Activated CD4-positive, alpha-beta T cell treated with anti-CD3 and anti-CD28 coated beads, Interleukin-2, amount 10 ng/mL, durations not matched to agents 7 days and 5 days (primary cell): ENCODE data around the gene CCNY. TPM values are rescaled to one million over a fixed set of nuclear protein-coding genes. Genes with fewer than 3 reads are reported as not detected.

ENCODE experiments used
- CTCF ChIA-PET: fragments of 350-600 bp; sonication (Branson Sonifier 250); formaldehyde crosslinking; loops from one replicate; lab custom pipeline; 2021; ENCODE audit warnings: antibody characterized with exemption; lab: Charles Lee
- POLR2A ChIA-PET: fragments of 350-600 bp; sonication (Branson Sonifier 250); formaldehyde crosslinking; loops from one replicate; lab custom pipeline; 2021; ENCODE audit warnings: antibody characterized with exemption; lab: Charles Lee
- DNase-seq: peaks from one replicate; pipeline ENCODE4 v3.0.0-alpha.2; 2020
- H3K27ac Mint-ChIP-seq: one replicate; pipeline ENCODE4 v1.8.0; 2021; ENCODE audit warnings: mild to moderate bottlenecking, moderate library complexity, mixed read lengths
- H3K27me3 Mint-ChIP-seq: one replicate; pipeline ENCODE4 v1.8.0; 2021; ENCODE audit warnings: mixed read lengths
- H3K36me3 Mint-ChIP-seq: one replicate; pipeline ENCODE4 v1.8.0; 2021; ENCODE audit warnings: low read depth, mixed read lengths
- H3K4me1 Mint-ChIP-seq: one replicate; pipeline ENCODE4 v1.8.0; 2021; ENCODE audit warnings: mixed read lengths
- H3K4me3 Mint-ChIP-seq: one replicate; pipeline ENCODE4 v1.8.0; 2021; ENCODE audit warnings: mild to moderate bottlenecking, moderate library complexity, mixed read lengths
- H3K9me3 Mint-ChIP-seq: one replicate; pipeline ENCODE4 v1.8.0; 2021; ENCODE audit warnings: mixed read lengths
- total RNA-seq, 2 experiments: library from RNA; stranded (reverse); gene quantifications; one replicate each; pipeline ENCODE4 v1.2.3, GENCODE V29; 2021

Gene CCNY
- total RNA-seq, 2 experiments from 2014 or later = 67.4 to 76.4 TPM

DNA sequence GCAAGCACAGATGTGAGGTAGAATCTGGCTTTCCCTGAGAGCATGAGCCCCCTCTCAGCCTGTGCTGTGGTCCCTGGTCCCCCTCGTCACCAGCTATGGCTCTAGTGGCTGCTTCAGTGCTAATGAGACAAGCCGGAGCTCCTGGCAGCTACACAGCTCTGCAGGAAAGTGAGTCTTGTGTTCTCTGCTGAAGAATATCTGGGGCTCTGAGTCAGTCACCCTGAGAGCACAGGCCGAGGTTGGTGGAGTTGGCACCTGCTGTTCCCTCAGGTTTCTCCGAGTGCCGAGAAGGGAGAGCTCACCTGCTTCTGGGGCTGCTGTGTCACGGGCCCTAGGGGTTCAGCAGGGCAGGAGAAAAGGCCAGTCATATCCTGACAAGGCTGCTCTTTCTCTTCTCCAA, 231.6 kb downstream of the CCNY start:
- Mint-ChIP-seq H3K27me3 (no peaks in the 10 kb centered on the region), H3K27ac (peak overlapping the region; percentile 9), H3K9me3 (no peaks in the 10 kb centered on the region), H3K4me1 (peaks cover 11% of the 10 kb centered on the region), H3K36me3 (peaks cover 23% of the 10 kb centered on the region), H3K4me3 (no peak overlapping the region)
- ChIA-PET CTCF (interaction anchor here (1.4 kb wide), 1 partner anchor 11 kb away, joined by 3 read pairs; no protein-coding TSS in a partner anchor), POLR2A (no interaction called here)
- DNase-seq = no peak

DNA sequence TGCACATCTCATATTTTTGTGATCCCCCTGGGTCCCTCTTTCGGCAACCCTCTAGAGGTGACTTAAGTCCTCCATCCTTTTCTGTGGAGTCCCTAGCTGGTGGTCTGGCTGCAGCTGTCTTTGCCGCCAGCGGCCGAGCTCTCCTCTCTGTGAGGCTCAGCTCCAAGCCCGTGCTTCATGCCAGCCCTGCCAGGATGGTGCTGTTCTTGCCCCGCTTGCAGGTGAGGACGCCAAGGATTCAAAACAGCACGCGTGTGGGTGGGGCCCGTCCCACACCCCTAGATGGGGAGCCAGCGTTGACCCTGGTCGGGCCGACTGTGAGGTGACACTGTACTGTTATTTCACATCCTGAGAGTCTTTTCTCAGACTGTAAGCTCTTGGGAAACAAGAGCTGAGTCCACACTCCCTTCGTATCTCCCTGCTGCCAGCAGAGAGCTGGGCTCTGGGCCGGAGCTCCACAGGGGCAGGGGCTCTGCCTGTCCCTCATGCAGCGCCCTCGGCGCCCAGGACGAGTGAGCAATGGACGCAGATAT, 232.2 kb downstream of the CCNY start:
- no peaks in the 10 kb centered on the region for H3K9me3 Mint-ChIP-seq
- no peaks in the 10 kb centered on the region for H3K27me3 Mint-ChIP-seq
- H3K36me3 Mint-ChIP-seq = peaks cover 20% of the 10 kb centered on the region
- H3K4me1 Mint-ChIP-seq = peaks cover 8% of the 10 kb centered on the region
- H3K4me3 Mint-ChIP-seq = no peak overlapping the region
- ChIA-PET POLR2A (no interaction called here), CTCF (interaction anchor here (1.4 kb wide), 2 partner anchors 11 to 13 kb away, joined by 3 to 5 read pairs; no protein-coding TSS in a partner anchor)
- DNase-seq = no peak
- no peak overlapping the region for H3K27ac Mint-ChIP-seq

DNA sequence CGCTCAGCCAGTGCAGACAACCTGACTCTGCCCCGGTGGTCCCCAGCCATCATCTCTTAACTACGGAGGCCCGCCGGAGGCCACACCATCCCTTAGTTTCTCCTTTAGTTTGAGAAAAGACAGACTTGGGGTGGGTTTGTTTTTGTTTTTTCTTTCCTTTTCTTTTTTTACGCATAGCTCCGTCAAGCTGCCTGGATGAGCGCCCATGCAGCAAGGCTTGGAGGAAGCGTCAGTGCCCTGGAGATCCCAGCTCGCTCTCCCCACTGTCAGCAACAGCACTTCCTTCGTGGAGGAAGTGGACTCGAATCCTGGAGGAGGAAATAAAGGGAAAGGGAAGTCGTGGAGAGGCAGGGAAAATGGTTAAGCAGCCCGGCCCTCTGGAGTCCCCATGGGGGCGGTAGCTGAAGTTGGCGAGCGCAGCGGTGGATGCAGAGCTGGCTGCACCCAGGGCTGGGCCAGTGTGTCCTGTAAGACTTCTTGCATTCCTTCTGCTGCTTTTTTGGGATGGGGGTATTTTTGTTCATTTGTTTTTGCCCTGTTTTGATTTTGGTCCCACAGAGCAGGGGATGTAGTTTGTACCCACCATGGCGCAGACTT, 232.9 kb downstream of the CCNY start:
- Mint-ChIP-seq H3K4me1 (peaks cover 7% of the 10 kb centered on the region), H3K27me3 (no peaks in the 10 kb centered on the region), H3K4me3 (no peak overlapping the region), H3K9me3 (no peaks in the 10 kb centered on the region), H3K36me3 (peaks cover 20% of the 10 kb centered on the region), H3K27ac (no peak overlapping the region)
- ChIA-PET CTCF (interaction anchor here (1.4 kb wide), 1 partner anchor 13 kb away, joined by 5 read pairs; no protein-coding TSS in a partner anchor), POLR2A (no interaction called here)
- no peak for DNase-seq

DNA sequence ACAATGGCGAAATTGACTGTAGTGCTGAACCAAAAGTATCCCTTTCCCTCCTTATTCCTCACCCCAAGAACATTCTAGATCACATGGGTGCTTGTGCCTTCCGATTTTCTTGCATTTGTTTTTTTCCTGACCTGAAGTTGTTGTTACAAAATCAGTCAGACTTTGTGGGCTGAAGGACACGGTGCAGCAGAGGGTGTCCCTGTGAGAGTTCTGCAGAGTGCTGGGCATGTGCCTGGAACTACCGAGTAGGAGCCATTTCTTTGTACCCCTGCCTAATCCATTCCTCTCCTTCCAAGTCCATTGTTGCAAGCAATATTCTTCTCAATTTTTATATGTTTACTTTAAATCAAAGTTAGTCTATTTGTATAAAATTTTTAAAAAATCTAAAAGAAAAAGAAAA, 233.5 kb downstream of the CCNY start:
- no peak overlapping the region for H3K4me3 Mint-ChIP-seq
- H3K27me3 Mint-ChIP-seq = no peaks in the 10 kb centered on the region
- no peak for DNase-seq
- H3K27ac Mint-ChIP-seq = no peak overlapping the region
- H3K4me1 Mint-ChIP-seq = peaks cover 3% of the 10 kb centered on the region
- ChIA-PET CTCF (no interaction called here), POLR2A (no interaction called here)
- H3K36me3 Mint-ChIP-seq = peaks cover 19% of the 10 kb centered on the region
- no peaks in the 10 kb centered on the region for H3K9me3 Mint-ChIP-seq

DNA sequence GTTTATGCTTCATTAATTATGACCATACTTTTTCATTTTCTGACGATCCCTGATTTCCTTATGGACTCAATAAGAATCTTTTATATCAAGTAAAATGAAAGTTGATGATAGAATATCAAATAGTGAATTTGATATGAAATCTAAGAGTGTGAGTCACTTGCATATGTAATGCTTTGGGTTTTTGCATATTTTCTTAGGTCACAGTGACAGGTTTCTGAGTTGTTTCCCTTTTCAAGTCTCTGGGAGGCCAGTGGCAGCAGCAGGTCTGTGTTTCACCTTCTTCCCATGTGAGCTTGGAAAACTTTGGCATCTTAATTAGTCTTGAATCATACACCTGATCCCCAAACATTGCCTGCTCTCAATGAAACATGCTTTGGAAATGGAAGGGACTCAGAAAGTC, 234.1 kb downstream of the CCNY start:
- Mint-ChIP-seq H3K4me1 (peaks cover 8% of the 10 kb centered on the region), H3K27me3 (no peaks in the 10 kb centered on the region), H3K36me3 (peaks cover 21% of the 10 kb centered on the region), H3K9me3 (peaks cover 2% of the 10 kb centered on the region), H3K4me3 (no peak overlapping the region), H3K27ac (no peak overlapping the region)
- no peak for DNase-seq
- CTCF ChIA-PET = no interaction called here
- POLR2A ChIA-PET = no interaction called here

DNA sequence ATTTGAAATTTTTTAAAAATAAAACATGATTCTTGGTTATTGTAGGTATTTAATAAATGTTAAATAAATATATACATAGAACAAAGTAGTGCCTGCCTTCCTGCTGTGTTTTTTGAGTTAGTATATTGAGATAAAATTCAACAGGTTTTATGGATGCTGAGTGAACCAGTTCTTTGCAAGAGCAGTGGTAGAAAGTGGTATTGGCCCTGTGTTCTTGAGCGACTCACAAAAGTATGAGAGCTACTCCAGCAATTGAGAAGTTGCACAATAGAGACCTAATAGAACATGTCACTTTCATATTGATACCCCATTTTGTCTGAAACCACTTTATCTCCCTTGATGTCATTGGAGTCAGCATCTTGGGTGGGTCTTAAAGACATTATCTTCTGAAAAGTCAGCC, 236.3 kb downstream of the CCNY start:
- Mint-ChIP-seq H3K27me3 (no peaks in the 10 kb centered on the region), H3K27ac (no peak overlapping the region), H3K36me3 (peaks cover 22% of the 10 kb centered on the region), H3K4me3 (no peak overlapping the region), H3K9me3 (peaks cover 3% of the 10 kb centered on the region), H3K4me1 (peaks cover 9% of the 10 kb centered on the region)
- ChIA-PET POLR2A (no interaction called here), CTCF (interaction anchor here (1.2 to 1.6 kb wide), 2 partner anchors 8 to 9 kb away, joined by 3 to 5 read pairs; no protein-coding TSS in a partner anchor)
- DNase-seq = no peak

DNA sequence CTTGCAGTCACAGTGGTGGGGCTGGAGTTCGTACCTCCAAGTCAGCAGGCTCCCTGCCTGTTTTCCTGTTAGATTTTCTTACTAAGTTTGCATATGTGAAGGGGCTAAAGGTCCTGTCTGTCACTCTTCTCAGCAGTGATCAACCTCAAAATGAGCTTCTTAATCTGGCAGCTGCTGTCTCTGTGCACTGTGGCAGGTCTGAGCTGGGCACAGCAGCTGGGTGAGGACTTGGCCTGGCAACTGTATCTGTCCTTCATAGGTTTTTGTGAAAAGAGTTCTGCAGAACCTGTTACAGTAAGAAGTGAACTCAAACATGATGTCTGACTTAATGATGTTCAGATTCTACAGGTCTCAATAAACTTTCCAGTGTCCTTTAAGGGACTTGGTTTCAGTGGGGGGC, 237.5 kb downstream of the CCNY start:
- Mint-ChIP-seq H3K9me3 (peaks cover 3% of the 10 kb centered on the region), H3K36me3 (peaks cover 22% of the 10 kb centered on the region), H3K27ac (no peak overlapping the region), H3K4me1 (peaks cover 9% of the 10 kb centered on the region), H3K27me3 (no peaks in the 10 kb centered on the region), H3K4me3 (no peak overlapping the region)
- DNase-seq = no peak
- ChIA-PET CTCF (interaction anchor here (1.2 to 1.6 kb wide), 2 partner anchors 9 to 11 kb away, joined by 3 to 5 read pairs; no protein-coding TSS in a partner anchor), POLR2A (no interaction called here)

DNA sequence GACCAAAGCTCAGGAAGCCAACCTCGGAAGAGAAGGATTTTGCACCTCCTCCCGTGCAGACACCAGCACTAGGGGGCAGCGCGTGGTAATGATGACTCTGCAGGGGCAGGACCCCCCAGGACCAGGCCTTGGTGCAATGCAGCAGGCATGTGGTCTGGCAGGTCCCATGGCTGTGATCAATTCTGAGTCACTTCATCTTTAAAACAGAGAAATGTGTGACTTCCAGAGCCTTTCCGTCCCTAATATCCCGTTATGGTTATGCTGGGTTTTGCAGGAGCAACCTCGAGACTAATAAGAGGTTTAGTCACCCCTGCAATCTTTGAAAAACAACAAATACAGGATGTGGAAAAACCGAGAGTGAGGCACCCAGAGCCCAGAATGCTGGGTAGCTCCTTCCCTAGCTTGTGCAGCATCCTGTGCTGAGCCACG, 238.6 kb downstream of the CCNY start:
- DNase-seq = no peak
- peaks cover 3% of the 10 kb centered on the region for H3K9me3 Mint-ChIP-seq
- ChIA-PET POLR2A (no interaction called here), CTCF (interaction anchor here (2.5 kb wide), 1 partner anchor 11 kb away, joined by 8 read pairs; no protein-coding TSS in a partner anchor)
- H3K36me3 Mint-ChIP-seq = peaks cover 13% of the 10 kb centered on the region
- H3K27ac Mint-ChIP-seq = no peak overlapping the region
- no peak overlapping the region for H3K4me3 Mint-ChIP-seq
- H3K4me1 Mint-ChIP-seq = peaks cover 9% of the 10 kb centered on the region
- H3K27me3 Mint-ChIP-seq = no peaks in the 10 kb centered on the region

DNA sequence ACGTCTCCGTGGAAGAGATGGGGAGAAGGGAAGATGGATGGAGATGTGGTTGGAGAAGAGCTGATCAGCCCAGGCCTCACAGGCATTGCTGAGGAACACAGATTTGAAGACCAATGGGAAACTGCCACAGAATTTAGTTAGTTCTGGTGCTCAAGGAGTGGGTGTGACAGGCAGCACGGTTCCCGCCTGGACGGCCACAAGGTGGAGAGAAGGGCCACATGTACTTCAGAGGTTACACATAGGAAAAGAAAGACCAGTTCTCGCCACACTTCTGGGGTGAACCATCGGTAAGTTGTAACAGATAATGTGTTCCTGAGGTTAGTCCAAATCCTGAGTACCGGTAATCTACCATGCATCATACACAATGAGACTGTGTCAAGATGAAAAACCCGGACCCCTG, 239.3 kb downstream of the CCNY start:
- Mint-ChIP-seq H3K27ac (no peak overlapping the region), H3K36me3 (peaks cover 13% of the 10 kb centered on the region)

DNA sequence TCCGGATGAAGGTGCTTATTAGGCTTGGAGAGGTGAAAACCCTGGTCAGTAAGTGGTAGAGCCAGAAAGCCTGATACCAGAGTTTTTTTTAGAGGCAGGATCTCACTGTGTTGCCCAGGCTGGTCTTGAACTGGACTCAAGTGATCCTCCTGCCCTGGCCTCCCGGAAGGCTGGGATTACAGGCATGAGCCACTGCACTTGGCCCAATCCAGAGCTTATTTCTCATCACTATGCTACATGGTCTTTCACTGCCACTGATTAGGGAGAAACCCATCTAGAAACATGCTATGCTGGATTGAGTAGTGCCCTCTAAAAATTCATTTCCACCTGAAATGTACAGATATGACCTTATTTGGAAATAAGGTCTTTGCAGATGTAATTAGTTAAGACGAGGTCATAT, 240.4 kb downstream of the CCNY start:
- POLR2A ChIA-PET = no interaction called here

More for the DNA sequence above, 239.3 kb downstream of the CCNY start:
- DNase-seq = no peak
- Mint-ChIP-seq H3K4me3 (no peak overlapping the region), H3K9me3 (peaks cover 3% of the 10 kb centered on the region), H3K27me3 (no peaks in the 10 kb centered on the region), H3K4me1 (peaks cover 9% of the 10 kb centered on the region)
- ChIA-PET CTCF (interaction anchor here (2.5 kb wide), 1 partner anchor 12 kb away, joined by 8 read pairs; no protein-coding TSS in a partner anchor), POLR2A (no interaction called here)

DNA sequence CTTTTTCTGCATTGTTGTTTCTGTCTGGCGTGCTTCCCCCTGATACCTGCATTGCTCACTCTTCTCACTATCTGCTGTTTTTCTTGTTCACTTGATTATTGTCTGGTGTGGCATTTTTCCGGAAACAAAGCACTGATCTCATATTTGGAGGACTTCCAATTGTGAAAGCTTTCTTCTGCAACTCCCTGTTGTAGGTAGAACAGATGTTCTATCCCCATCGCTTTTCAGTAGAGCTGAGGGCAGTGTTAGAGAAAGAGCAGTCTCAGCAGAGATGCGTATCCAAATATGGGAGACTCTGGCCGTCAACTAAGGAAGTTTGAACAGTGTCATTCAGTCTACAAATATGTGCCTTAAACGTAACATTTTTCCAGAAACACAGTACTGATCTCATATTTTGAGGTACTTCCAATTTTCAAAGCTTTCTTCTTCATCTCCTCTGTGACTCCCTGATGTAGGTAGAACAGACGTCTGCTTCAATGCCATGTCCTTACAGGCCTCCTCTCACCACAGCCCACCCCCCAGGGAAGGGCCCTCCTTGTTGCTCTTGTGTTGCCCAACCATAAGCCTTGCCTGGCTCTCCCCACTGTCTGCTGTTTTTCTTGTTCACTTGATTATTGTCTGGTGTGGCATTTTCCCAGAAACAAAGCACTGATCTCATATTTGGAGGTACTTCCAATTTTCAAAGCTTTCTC, 241.8 kb downstream of the CCNY start:
- ChIA-PET POLR2A (no interaction called here), CTCF (interaction anchor here (0.6 kb wide), 1 partner anchor 362 kb away, joined by 3 read pairs; no protein-coding TSS in a partner anchor)
- H3K27ac Mint-ChIP-seq = no peak overlapping the region
- H3K4me3 Mint-ChIP-seq = no peak overlapping the region
- H3K27me3 Mint-ChIP-seq = no peaks in the 10 kb centered on the region
- peaks cover 9% of the 10 kb centered on the region for H3K4me1 Mint-ChIP-seq
- no peak for DNase-seq
- peaks cover 3% of the 10 kb centered on the region for H3K9me3 Mint-ChIP-seq
- peaks cover 5% of the 10 kb centered on the region for H3K36me3 Mint-ChIP-seq

More for the DNA sequence above, 240.4 kb downstream of the CCNY start:
- CTCF ChIA-PET = interaction anchor here (2.5 kb wide), 1 partner anchor 13 kb away, joined by 8 read pairs; no protein-coding TSS in a partner anchor
- no peak for DNase-seq
- Mint-ChIP-seq H3K27ac (no peak overlapping the region), H3K4me1 (peaks cover 9% of the 10 kb centered on the region), H3K9me3 (peaks cover 3% of the 10 kb centered on the region), H3K36me3 (peaks cover 8% of the 10 kb centered on the region), H3K27me3 (no peaks in the 10 kb centered on the region), H3K4me3 (no peak overlapping the region)

DNA sequence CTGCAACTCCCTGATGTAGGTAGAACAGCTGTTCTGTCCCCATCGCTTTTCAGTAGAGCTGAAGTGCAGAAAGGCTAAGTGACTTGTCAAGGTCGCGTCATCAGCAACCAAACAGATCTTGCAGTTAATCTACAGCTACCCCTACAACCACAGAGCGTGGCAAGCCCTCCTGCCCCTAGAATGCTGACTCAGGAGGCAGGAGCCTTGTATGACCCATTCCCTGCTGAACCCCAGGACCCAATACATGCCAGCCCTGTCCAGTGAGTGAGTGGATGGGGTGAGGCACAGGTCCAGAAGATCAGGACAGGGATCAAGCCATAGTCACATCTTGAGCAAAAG, 242.3 kb downstream of the CCNY start:
- Mint-ChIP-seq H3K27ac (no peak overlapping the region), H3K9me3 (peaks cover 3% of the 10 kb centered on the region), H3K4me1 (peaks cover 9% of the 10 kb centered on the region), H3K4me3 (no peak overlapping the region), H3K36me3 (peaks cover 5% of the 10 kb centered on the region), H3K27me3 (no peaks in the 10 kb centered on the region)
- no peak for DNase-seq
- ChIA-PET CTCF (interaction anchor here (0.6 to 1.1 kb wide), 2 partner anchors 10 to 362 kb away, joined by 3 read pairs; no protein-coding TSS in a partner anchor), POLR2A (no interaction called here)

DNA sequence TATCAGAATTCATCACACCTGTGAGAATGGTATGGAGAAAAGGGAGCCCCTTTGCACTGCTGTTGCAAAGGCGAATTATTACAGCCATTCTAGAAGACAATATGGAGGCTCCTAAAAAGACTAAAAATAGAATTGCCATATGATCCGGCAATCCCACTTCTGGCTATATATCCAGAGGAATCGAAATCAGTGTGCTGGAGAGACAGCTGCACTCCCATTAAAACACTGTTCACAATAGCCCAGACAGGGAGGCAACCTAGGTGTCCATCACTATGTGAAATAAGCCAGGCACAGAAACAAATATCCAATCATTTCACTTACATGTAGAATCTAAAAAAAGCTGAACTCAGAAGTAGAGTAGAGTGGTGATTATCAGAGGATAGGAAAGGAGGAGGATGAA, 242.8 kb downstream of the CCNY start:
- no peak overlapping the region for H3K4me3 Mint-ChIP-seq
- CTCF ChIA-PET = interaction anchor here (1.1 kb wide), 1 partner anchor 11 kb away, joined by 3 read pairs; no protein-coding TSS in a partner anchor

More for the DNA sequence above, 242.8 kb downstream of the CCNY start:
- no peak for DNase-seq
- Mint-ChIP-seq H3K27ac (no peak overlapping the region), H3K36me3 (peaks cover 5% of the 10 kb centered on the region), H3K27me3 (no peaks in the 10 kb centered on the region), H3K9me3 (peaks cover 3% of the 10 kb centered on the region), H3K4me1 (peaks cover 9% of the 10 kb centered on the region)
- POLR2A ChIA-PET = no interaction called here
